ENCODE measurements around the gene SRSF2.

Gene SRSF2

GRCh38 chr17:76709077-76709950 is 27.8 kb downstream of the SRSF2 start:
- no peak overlapping the region for H2AFZ ChIP-seq (ENCODE audit: low read length)
- no peak overlapping the region for H3K9ac ChIP-seq (ENCODE audit: low read depth, low read length, poor library complexity, severe bottlenecking)
- peak overlapping the region; percentile 87 for H3K4me2 ChIP-seq (ENCODE audit: low read depth, low read length, poor library complexity, severe bottlenecking)
- TF ChIP-seq EZH2phosphoT487 (IDR thresholded peaks at IDR 0.05; ENCODE audit: borderline replicate concordance): no peak
- TF ChIP-seq, protein P1, sequence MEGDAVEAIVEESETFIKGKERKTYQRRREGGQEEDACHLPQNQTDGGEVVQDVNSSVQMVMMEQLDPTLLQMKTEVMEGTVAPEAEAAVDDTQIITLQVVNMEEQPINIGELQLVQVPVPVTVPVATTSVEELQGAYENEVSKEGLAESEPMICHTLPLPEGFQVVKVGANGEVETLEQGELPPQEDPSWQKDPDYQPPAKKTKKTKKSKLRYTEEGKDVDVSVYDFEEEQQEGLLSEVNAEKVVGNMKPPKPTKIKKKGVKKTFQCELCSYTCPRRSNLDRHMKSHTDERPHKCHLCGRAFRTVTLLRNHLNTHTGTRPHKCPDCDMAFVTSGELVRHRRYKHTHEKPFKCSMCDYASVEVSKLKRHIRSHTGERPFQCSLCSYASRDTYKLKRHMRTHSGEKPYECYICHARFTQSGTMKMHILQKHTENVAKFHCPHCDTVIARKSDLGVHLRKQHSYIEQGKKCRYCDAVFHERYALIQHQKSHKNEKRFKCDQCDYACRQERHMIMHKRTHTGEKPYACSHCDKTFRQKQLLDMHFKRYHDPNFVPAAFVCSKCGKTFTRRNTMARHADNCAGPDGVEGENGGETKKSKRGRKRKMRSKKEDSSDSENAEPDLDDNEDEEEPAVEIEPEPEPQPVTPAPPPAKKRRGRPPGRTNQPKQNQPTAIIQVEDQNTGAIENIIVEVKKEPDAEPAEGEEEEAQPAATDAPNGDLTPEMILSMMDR (conservative IDR thresholded peaks at IDR 0.05; ENCODE audit: low read length): no peak
- H3K27me3 ChIP-seq (ENCODE audit: insufficient read depth, low read length, poor library complexity, severe bottlenecking): no peaks in the 10 kb centered on the region
- H3K79me2 ChIP-seq (ENCODE audit: insufficient read depth, low read length): peaks cover 4% of the 10 kb centered on the region; the same call in 1 of the 2 replicates
- peaks cover 10% of the 10 kb centered on the region; the same call in 1 of the 2 replicates for H3K36me3 ChIP-seq (ENCODE audit: insufficient read depth, low read length)
- peaks cover 22% of the 10 kb centered on the region for H3K4me1 ChIP-seq (ENCODE audit: insufficient read depth, low read length, poor library complexity, severe bottlenecking)
- peaks cover 3% of the 10 kb centered on the region; the same call in 1 of the 2 replicates for H3F3A ChIP-seq (ENCODE audit: low read depth)
- no peaks in the 10 kb centered on the region for H3K9me3 ChIP-seq (ENCODE audit: insufficient read depth, low read depth, low read length)
- H3K4me3 ChIP-seq (ENCODE audit: low read length, poor library complexity, severe bottlenecking): peak overlapping the region; percentile 67
- H4K20me1 ChIP-seq (ENCODE audit: insufficient read depth, low read length, poor library complexity, severe bottlenecking): no peaks in the 10 kb centered on the region
- no peaks in the 10 kb centered on the region for H3K9me2 ChIP-seq (replicated peaks; ENCODE audit: low read depth, low read length)

- Histone ChIP-seq H3K4me2 (ENCODE audit: low read depth, low read length, poor library complexity, severe bottlenecking) (no peak overlapping the region), H2AFZ (ENCODE audit: low read length) (no peak overlapping the region), H3K9ac (ENCODE audit: low read depth, low read length, poor library complexity, severe bottlenecking) (no peak overlapping the region), H3K27me3 (ENCODE audit: insufficient read depth, low read length, poor library complexity, severe bottlenecking) (no peaks in the 10 kb centered on the region), H3K36me3 (ENCODE audit: insufficient read depth, low read length) (peaks cover 2% of the 10 kb centered on the region; the same call in 1 of the 2 replicates), H3K9me3 (ENCODE audit: insufficient read depth, low read depth, low read length) (no peaks in the 10 kb centered on the region), H4K20me1 (ENCODE audit: insufficient read depth, low read length, poor library complexity, severe bottlenecking) (no peaks in the 10 kb centered on the region), H3K9me2 (replicated peaks; ENCODE audit: low read depth, low read length) (no peaks in the 10 kb centered on the region), H3K79me2 (ENCODE audit: insufficient read depth, low read length) (no peaks in the 10 kb centered on the region; the same call in 1 of the 2 replicates), H3K4me1 (ENCODE audit: insufficient read depth, low read length, poor library complexity, severe bottlenecking) (peaks cover 22% of the 10 kb centered on the region), H3K4me3 (ENCODE audit: low read length, poor library complexity, severe bottlenecking) (no peak overlapping the region), H3F3A (ENCODE audit: low read depth) (peaks cover 3% of the 10 kb centered on the region; the same call in 1 of the 2 replicates)
- TF ChIP-seq, protein P1 (conservative IDR thresholded peaks at IDR 0.05; ENCODE audit: low read length): peak; percentile 46
- TF ChIP-seq EZH2phosphoT487 (IDR thresholded peaks at IDR 0.05; ENCODE audit: borderline replicate concordance): no peak
Measured at GRCh38 chr17:76707985-76708807, 28.9 kb downstream of the SRSF2 start.

DNA sequence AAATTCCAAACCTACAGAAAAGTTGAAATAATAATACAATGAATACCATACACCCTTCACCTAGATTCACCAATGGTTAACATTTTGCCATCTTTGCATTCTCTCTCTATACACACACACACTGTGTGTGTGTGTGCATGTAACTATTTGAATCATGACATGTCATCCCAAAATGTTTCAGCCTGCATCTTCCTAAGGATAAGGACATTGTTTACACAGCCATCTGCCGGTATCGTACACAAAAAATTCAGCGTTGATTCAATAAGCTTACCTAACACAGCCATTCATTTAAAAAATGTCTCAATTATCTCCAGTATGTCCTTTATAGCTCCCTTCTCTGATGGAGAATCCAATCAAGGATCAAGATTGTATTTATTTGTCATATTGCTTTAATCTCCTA is 30.3 kb downstream of the SRSF2 start:
- H3F3A ChIP-seq (ENCODE audit: low read depth): peaks cover 2% of the 10 kb centered on the region; the same call in 1 of the 2 replicates
- H3K36me3 ChIP-seq (ENCODE audit: insufficient read depth, low read length): no peaks in the 10 kb centered on the region
- H3K27me3 ChIP-seq (ENCODE audit: insufficient read depth, low read length, poor library complexity, severe bottlenecking): no peaks in the 10 kb centered on the region
- no peak overlapping the region for H2AFZ ChIP-seq (ENCODE audit: low read length)
- H3K4me3 ChIP-seq (ENCODE audit: low read length, poor library complexity, severe bottlenecking): no peak overlapping the region
- TF ChIP-seq EZH2phosphoT487 (IDR thresholded peaks at IDR 0.05; ENCODE audit: borderline replicate concordance): no peak
- TF ChIP-seq, protein P1 (conservative IDR thresholded peaks at IDR 0.05; ENCODE audit: low read length): no peak
- no peak overlapping the region for H3K9ac ChIP-seq (ENCODE audit: low read depth, low read length, poor library complexity, severe bottlenecking)
- H3K79me2 ChIP-seq (ENCODE audit: insufficient read depth, low read length): no peaks in the 10 kb centered on the region; the same call in 1 of the 2 replicates
- H3K9me3 ChIP-seq (ENCODE audit: insufficient read depth, low read depth, low read length): no peaks in the 10 kb centered on the region
- peaks cover 20% of the 10 kb centered on the region for H3K4me1 ChIP-seq (ENCODE audit: insufficient read depth, low read length, poor library complexity, severe bottlenecking)
- H3K4me2 ChIP-seq (ENCODE audit: low read depth, low read length, poor library complexity, severe bottlenecking): no peak overlapping the region
- H4K20me1 ChIP-seq (ENCODE audit: insufficient read depth, low read length, poor library complexity, severe bottlenecking): no peaks in the 10 kb centered on the region
- H3K9me2 ChIP-seq (replicated peaks; ENCODE audit: low read depth, low read length): no peaks in the 10 kb centered on the region
